Measurements from ENCODE around the gene SLC35E4.
"Not testable (repeated sequence)": the region's sequence is repeated elsewhere in the genome, so short reads cannot be mapped to it uniquely, and the experiment has no call there.

SLC35E4 gene

GRCh38 chr22:30667494-30668385, 32.2 kb downstream of the SLC35E4 start, which contains the start of gene DUSP18:
TSS of gene DUSP18 (minus strand) at chr22:30667875. CDS start at chr22:30664003, 3,872 bp downstream.
- peak within 1 kb of the TSS; percentile 38; the same call in 1 of the 2 replicates for H3K27ac ChIP-seq
- TF ChIP-seq CTCF (conservative IDR thresholded peaks at IDR 0.05), result no peak

GRCh38 chr22:30668386-30668710, 32.8 kb downstream of the SLC35E4 start:
- peak overlapping the region; percentile 38; the same call in 1 of the 2 replicates for H3K27ac ChIP-seq

GRCh38 chr22:30671071-30671470, 35.5 kb downstream of the SLC35E4 start:
- TF ChIP-seq CTCF (conservative IDR thresholded peaks at IDR 0.05), result no peak
- H3K27ac ChIP-seq, result no peak overlapping the region

More at GRCh38 chr22:30668386-30668710, 32.8 kb downstream of the SLC35E4 start:
- TF ChIP-seq CTCF (conservative IDR thresholded peaks at IDR 0.05), result no peak

- TF ChIP-seq CTCF (conservative IDR thresholded peaks at IDR 0.05), result no peak
- no peak overlapping the region for H3K27ac ChIP-seq
Measured at GRCh38 chr22:30673136-30673535, 37.6 kb downstream of the SLC35E4 start.

- TF ChIP-seq CTCF (conservative IDR thresholded peaks at IDR 0.05), result no peak
- no peak overlapping the region for H3K27ac ChIP-seq
Measured at GRCh38 chr22:30674482-30674881, 38.9 kb downstream of the SLC35E4 start.

GRCh38 chr22:30675436-30675835, 39.9 kb downstream of the SLC35E4 start:
- H3K27ac ChIP-seq, result no peak overlapping the region
- TF ChIP-seq CTCF (conservative IDR thresholded peaks at IDR 0.05), result no peak

- not testable (repeated sequence) for H3K27ac ChIP-seq
Measured at GRCh38 chr22:30676565-30676964, 41.0 kb downstream of the SLC35E4 start.

GRCh38 chr22:30679895-30680690, 44.5 kb downstream of the SLC35E4 start:
- H3K27ac ChIP-seq, result not testable (repeated sequence)
